Sigmoid colon (tissue), 7 donors: Measurements from ENCODE around the gene SPNS2. TPM values are rescaled to one million over a fixed set of nuclear protein-coding genes. Genes with fewer than 3 reads are reported as not detected.

Source experiments
- DNase-seq: peaks from one replicate; pipeline ENCODE4 v3.0.0-alpha.2; 2019
- H3K27ac ChIP-seq, 4 donors: fragments of 200-600 bp; sonication (generic); one replicate each; pipeline ENCODE4 v1.5.1; 2016 to 2019; ENCODE audit warnings: mild to moderate bottlenecking in 1 of 4
- H3K27me3 ChIP-seq, 3 donors: fragments of 200-600 bp; sonication (generic); one replicate each; pipeline ENCODE4 v1.5.1; 2019; ENCODE audit warnings: mild to moderate bottlenecking in 1 of 3
- H3K36me3 ChIP-seq, 4 donors: fragments of 200-600 bp; sonication (generic); one replicate each; pipeline ENCODE4 v1.5.1; 2016 to 2019
- H3K4me1 ChIP-seq, 4 donors: fragments of 200-600 bp; sonication (generic); one replicate each; pipeline ENCODE4 v1.5.1; 2017 to 2019
- H3K4me3 ChIP-seq, 4 donors: fragments of 200-600 bp; sonication (generic); one replicate each; pipeline ENCODE4 v1.5.1; 2017 to 2019; ENCODE audit warnings: mild to moderate bottlenecking in 2 of 4, moderate library complexity in 1 of 4
- H3K9me3 ChIP-seq, 4 donors: fragments of 200-600 bp in 3 of 4; sonication (generic) in 3 of 4; one replicate each; pipeline versions ENCODE4 v1.5.1 to v1.6.1; 2013 to 2019
- CTCF ChIP-seq, 4 experiments: fragments of 450-650 bp in 3 of 4; fragments of 200-600 bp in 1 of 4; IDR thresholded peaks; one replicate each; pipeline ENCODE4 v1.5.1; 2016 to 2019; ENCODE audit warnings: antibody characterized with exemption in 4 of 4, mild to moderate bottlenecking in 3 of 4, moderate library complexity in 2 of 4
- EP300 ChIP-seq, 4 donors: sonication (generic); formaldehyde crosslinking; IDR thresholded peaks; one replicate each; pipeline ENCODE4 v1.6.1; 2017; ENCODE audit warnings: antibody characterized with exemption in 4 of 4
- POLR2A ChIP-seq, 2 donors: fragments of 450-650 bp; IDR thresholded peaks; one replicate each; pipeline ENCODE4 v1.6.1; 2016; ENCODE audit warnings: antibody characterized with exemption in 2 of 2, mild to moderate bottlenecking in 2 of 2, moderate library complexity in 2 of 2
- POLR2AphosphoS5 ChIP-seq, 4 donors: sonication (generic); formaldehyde crosslinking; IDR thresholded peaks; one replicate each; pipeline ENCODE4 v1.6.1; 2017; ENCODE audit warnings: antibody characterized with exemption in 4 of 4
- WGBS, 2 donors: extraction: QIAGEN DNeasy Blood & Tissue Kit; methylation state at CpG; one replicate each; pipeline ENCODE4 v1.1.7; 2013; 5-methylcytosine and 5-hydroxymethylcytosine counted together
- intact Hi-C: fragments of 100-400 bp; cut with DNase I; formaldehyde crosslinking; loops from one replicate; pipeline ENCODE4 v1.15.1; 2023
- polyA plus RNA-seq, 3 donors: library from polyadenylated mRNA; stranded (reverse); fragments of 200-250 nt; gene quantifications; one replicate each; pipeline ENCODE4 v1.2.3, GENCODE V29; 2013
- total RNA-seq, 4 donors: library from RNA; depleted of rRNA; stranded (reverse); fragments of >200 nt; gene quantifications; one replicate each; pipeline ENCODE4 v1.1.0, GENCODE V29; 2016
- donor health status: healthy with polysubstance abuse.
- donor health status: Bipolar disorder and iron deficiency.
- donor health status: healthy.

Gene SPNS2, protein sequence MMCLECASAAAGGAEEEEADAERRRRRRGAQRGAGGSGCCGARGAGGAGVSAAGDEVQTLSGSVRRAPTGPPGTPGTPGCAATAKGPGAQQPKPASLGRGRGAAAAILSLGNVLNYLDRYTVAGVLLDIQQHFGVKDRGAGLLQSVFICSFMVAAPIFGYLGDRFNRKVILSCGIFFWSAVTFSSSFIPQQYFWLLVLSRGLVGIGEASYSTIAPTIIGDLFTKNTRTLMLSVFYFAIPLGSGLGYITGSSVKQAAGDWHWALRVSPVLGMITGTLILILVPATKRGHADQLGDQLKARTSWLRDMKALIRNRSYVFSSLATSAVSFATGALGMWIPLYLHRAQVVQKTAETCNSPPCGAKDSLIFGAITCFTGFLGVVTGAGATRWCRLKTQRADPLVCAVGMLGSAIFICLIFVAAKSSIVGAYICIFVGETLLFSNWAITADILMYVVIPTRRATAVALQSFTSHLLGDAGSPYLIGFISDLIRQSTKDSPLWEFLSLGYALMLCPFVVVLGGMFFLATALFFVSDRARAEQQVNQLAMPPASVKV
- 10 to 100 TPM in 1 of 4 donors, 1 to 10 TPM in 3; 5.3 to 10.8 (median 8.3) TPM for total RNA-seq
- 10 to 100 TPM in 2 of 3 donors, 1 to 10 TPM in 1; 6.6 to 40.5 (median 12.0) TPM for polyA plus RNA-seq

DNA sequence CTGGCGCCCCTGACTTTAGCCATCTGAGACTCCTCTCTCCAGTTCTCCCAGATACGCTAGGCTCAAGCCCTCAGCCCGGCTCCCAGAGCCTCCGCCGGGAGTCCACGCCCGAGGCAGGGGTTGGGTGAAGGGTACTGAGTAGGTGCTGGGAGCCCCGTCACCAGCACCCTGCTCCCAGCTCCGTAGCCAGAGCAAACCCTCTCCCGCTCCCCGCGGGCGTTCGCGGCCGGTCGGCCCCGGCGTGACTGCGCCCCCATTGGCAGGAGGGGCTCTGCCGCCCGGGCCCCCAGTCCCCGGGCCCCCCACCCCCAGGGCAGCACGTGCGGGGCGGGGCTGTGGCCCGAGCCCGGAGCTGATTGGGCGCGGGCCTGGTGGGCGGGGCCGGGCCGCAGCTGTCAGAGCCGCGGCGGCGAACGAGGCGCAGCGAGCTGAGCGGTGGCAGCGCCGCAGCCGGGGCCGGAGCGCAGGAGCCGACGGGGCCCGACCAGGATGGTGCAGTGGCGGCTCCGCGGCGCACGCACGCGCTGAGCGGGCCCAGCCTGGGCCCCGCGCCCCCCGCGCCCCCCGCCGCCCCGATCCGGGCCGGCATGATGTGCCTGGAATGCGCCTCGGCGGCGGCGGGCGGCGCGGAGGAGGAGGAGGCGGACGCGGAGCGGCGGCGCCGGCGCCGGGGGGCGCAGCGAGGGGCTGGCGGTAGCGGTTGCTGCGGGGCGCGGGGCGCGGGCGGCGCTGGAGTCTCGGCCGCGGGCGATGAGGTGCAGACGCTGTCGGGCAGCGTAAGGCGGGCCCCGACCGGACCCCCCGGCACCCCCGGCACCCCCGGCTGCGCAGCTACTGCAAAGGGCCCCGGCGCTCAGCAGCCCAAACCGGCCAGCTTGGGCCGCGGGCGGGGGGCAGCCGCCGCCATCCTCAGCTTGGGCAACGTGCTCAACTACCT lies at the start of gene SPNS2:
SPNS2 (plus strand) TSS at position 421 of the 937 bp plus-strand sequence; CDS start at position 588, 167 bp downstream.
- Histone ChIP-seq H3K27ac (peak within 1 kb of the TSS; percentile 0 to 59 (median 41)), H3K4me1 (peaks cover 0 to 22% (median 21%) of the 10 kb centered on the region in 4 donors), H3K9me3 (no peaks in the 10 kb centered on the region), H3K36me3 (no peaks in the 10 kb centered on the region), H3K4me3 (peak within 1 kb of the TSS; percentile 12 to 47 (median 40)), H3K27me3 (peaks cover 16 to 46% (median 36%) of the 10 kb centered on the region in 3 donors)
- TF ChIP-seq POLR2A (IDR thresholded peaks at IDR 0.05) = no peak
- TF ChIP-seq POLR2AphosphoS5 (IDR thresholded peaks at IDR 0.05) = peak in 1 of 4 donors; percentile 30
- intact Hi-C loops = no loop called here
- WGBS, 2 donors = 1% methylated on average over 117 of the region's 117 CpGs
- DNase-seq = no peak

- no peak for DNase-seq
- Histone ChIP-seq H3K9me3 (no peaks in the 10 kb centered on the region), H3K4me3 (no peak overlapping the region), H3K27ac (no peak overlapping the region), H3K27me3 (no peaks in the 10 kb centered on the region), H3K4me1 (no peaks in the 10 kb centered on the region), H3K36me3 (no peaks in the 10 kb centered on the region)
- 18 to 44% methylated on average over 11 of the region's 11 CpGs for WGBS, 2 donors
- TF ChIP-seq POLR2A (IDR thresholded peaks at IDR 0.05) (no peak), CTCF (IDR thresholded peaks at IDR 0.05) (no peak), EP300 (IDR thresholded peaks at IDR 0.05) (no peak), POLR2AphosphoS5 (IDR thresholded peaks at IDR 0.05) (no peak)
- intact Hi-C loops = no loop called here
Observed at GRCh38 chr17:4449736-4450135, 48.9 kb upstream of the SPNS2 start.

DNA sequence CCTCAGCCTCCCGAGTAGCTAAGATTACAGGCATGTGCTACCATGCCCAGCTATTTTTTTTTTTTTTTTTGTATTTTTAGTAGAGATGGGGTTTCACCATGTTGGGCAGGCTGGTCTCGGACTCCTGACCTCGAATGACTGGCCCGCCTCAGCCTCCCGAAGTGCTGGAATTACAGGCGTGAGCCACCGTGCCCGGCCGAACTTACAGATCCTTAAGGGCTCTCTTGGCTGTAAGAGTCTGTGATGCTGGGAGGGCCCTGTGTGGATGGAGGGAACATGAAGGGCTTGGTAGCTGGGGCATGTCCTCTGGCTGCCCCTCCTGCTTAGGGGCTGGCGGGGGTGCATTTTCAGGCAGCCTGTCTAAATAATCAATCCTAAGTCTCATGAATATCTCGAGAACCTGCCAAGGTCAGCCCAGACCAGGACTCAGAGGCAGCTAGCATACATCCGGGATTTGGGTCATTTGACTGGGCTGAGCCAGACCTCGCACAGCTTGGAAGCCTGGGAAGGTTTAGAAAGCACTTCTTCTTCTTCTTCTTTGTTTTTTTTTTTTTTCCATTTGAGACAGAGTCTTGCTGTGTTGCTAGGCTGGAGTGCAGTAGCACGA lies 47.9 kb upstream of the SPNS2 start:
- WGBS, 2 donors = 89 to 90% methylated on average over 14 of the region's 14 CpGs
- no peak overlapping the region for H3K27ac ChIP-seq
- H3K27me3 ChIP-seq = no peaks in the 10 kb centered on the region
- DNase-seq = no peak
- H3K36me3 ChIP-seq = no peaks in the 10 kb centered on the region
- no peaks in the 10 kb centered on the region for H3K4me1 ChIP-seq
- intact Hi-C loops = no loop called here
- H3K9me3 ChIP-seq = no peaks in the 10 kb centered on the region
- H3K4me3 ChIP-seq = no peak overlapping the region
- TF ChIP-seq POLR2AphosphoS5 (IDR thresholded peaks at IDR 0.05) = no peak
- no peak for TF ChIP-seq POLR2A (IDR thresholded peaks at IDR 0.05)
- no peak for TF ChIP-seq CTCF (IDR thresholded peaks at IDR 0.05)
- no peak for TF ChIP-seq EP300 (IDR thresholded peaks at IDR 0.05)

- intact Hi-C loops = no loop called here
- H3K36me3 ChIP-seq = no peaks in the 10 kb centered on the region
- WGBS, 2 donors = 68 to 86% methylated on average over 9 of the region's 9 CpGs
Observed at GRCh38 chr17:4453812-4454591, 44.7 kb upstream of the SPNS2 start.

More at GRCh38 chr17:4453812-4454591, 44.7 kb upstream of the SPNS2 start:
- no peak for DNase-seq
- Histone ChIP-seq H3K9me3 (no peaks in the 10 kb centered on the region), H3K27ac (no peak overlapping the region), H3K4me1 (no peaks in the 10 kb centered on the region), H3K4me3 (no peak overlapping the region), H3K27me3 (no peaks in the 10 kb centered on the region)
- TF ChIP-seq CTCF (IDR thresholded peaks at IDR 0.05) = no peak
- no peak for TF ChIP-seq EP300 (IDR thresholded peaks at IDR 0.05)
- TF ChIP-seq POLR2AphosphoS5 (IDR thresholded peaks at IDR 0.05) = no peak
- TF ChIP-seq POLR2A (IDR thresholded peaks at IDR 0.05) = no peak
